Neural cell (in vitro differentiated cells): ENCODE measurements around the gene ZNF845. TPM values are rescaled to one million over a fixed set of nuclear protein-coding genes. Genes with fewer than 3 reads are reported as not detected.
"Not testable (repeated sequence)": the region's sequence is repeated elsewhere in the genome, so short reads cannot be mapped to it uniquely, and the experiment has no call there.

ENCODE experiments used
- H2AFZ ChIP-seq: fragments of 200-600, 300-800 bp; sonication (generic), shearing (Covaris generic); 2 replicates; pipeline ENCODE4 v1.6.0; 2014; ENCODE audit warnings: low read depth, mild to moderate bottlenecking, antibody characterized with exemption, low read length, moderate library complexity
- H3F3A ChIP-seq: fragments of 200-600 bp; shearing (Covaris generic); 2 replicates; pipeline ENCODE4 v1.6.1; 2016; ENCODE audit warnings: mild to moderate bottlenecking, moderate library complexity, mixed read lengths, antibody characterized with exemption, low read length; ENCODE audit not compliant: insufficient read depth, poor library complexity, severe bottlenecking
- H3K27ac ChIP-seq: fragments of 200-600, 300-800 bp; sonication (generic), shearing (Covaris generic); 2 replicates; pipeline ENCODE4 v1.5.1; 2014; ENCODE audit warnings: mild to moderate bottlenecking, low read length, moderate library complexity
- H3K27me3 ChIP-seq: fragments of 300-800, 200-600 bp; sonication (generic), shearing (Covaris generic); 2 replicates; pipeline ENCODE4 v1.6.0; 2014; ENCODE audit warnings: mild to moderate bottlenecking, low read depth, low read length, moderate library complexity; ENCODE audit not compliant: insufficient read depth
- H3K36me3 ChIP-seq: fragments of 300-800, 200-600 bp; sonication (generic), shearing (Covaris generic); 2 replicates; pipeline ENCODE4 v1.5.1; 2014; ENCODE audit warnings: mild to moderate bottlenecking, antibody characterized with exemption, low read length, moderate library complexity; ENCODE audit not compliant: insufficient read depth
- H3K4me2 ChIP-seq: fragments of 300-800, 200-600 bp; sonication (generic), shearing (Covaris generic); 2 replicates; pipeline ENCODE4 v1.6.0; 2014; ENCODE audit warnings: mild to moderate bottlenecking, low read length
- H3K4me3 ChIP-seq: fragments of 300-800, 200-600 bp; sonication (generic), shearing (Covaris generic); 2 replicates; pipeline ENCODE4 v1.5.1; 2014; ENCODE audit warnings: mild to moderate bottlenecking, low read length, moderate library complexity
- H3K79me2 ChIP-seq: fragments of 200-600 bp; shearing (Covaris generic); replicated peaks from 2 replicates; pipeline ENCODE4 v1.6.0; 2014; ENCODE audit warnings: mild to moderate bottlenecking, low read length, moderate library complexity; ENCODE audit not compliant: insufficient read depth
- H3K9ac ChIP-seq: fragments of 300-800, 200-600 bp; sonication (generic), shearing (Covaris generic); 2 replicates; pipeline ENCODE4 v1.6.1; 2016; ENCODE audit warnings: mild to moderate bottlenecking, low read length, mixed read lengths
- H3K9me2 ChIP-seq: fragments of 200-600 bp; shearing (Covaris generic); 2 replicates; pipeline ENCODE4 v1.6.1; 2016; ENCODE audit warnings: mild to moderate bottlenecking, low read length, mixed read lengths; ENCODE audit not compliant: insufficient read depth
- H3K9me3 ChIP-seq: fragments of 200-600, 300-800 bp; sonication (generic), shearing (Covaris generic); 2 replicates; pipeline ENCODE4 v1.6.1; 2016; ENCODE audit warnings: mild to moderate bottlenecking, mixed run types, low read length, moderate library complexity, mixed read lengths
- H4K20me1 ChIP-seq: fragments of 200-600 bp; shearing (Covaris generic); 2 replicates; pipeline ENCODE4 v1.6.1; 2016; ENCODE audit warnings: mild to moderate bottlenecking, mixed run types; ENCODE audit not compliant: insufficient read depth
- CTCF ChIP-seq: fragments of 450-650 bp; IDR thresholded peaks from 2 replicates; pipeline ENCODE4 v1.5.1; 2014; ENCODE audit warnings: antibody characterized with exemption, mild to moderate bottlenecking, moderate library complexity; ENCODE audit not compliant: poor library complexity, severe bottlenecking
- EP300 ChIP-seq: fragments of 450-650 bp; conservative IDR thresholded peaks from 2 replicates; pipeline ENCODE4 v1.6.1; 2014; ENCODE audit warnings: antibody characterized with exemption, mild to moderate bottlenecking, moderate library complexity; ENCODE audit not compliant: poor library complexity, severe bottlenecking
- EZH2 ChIP-seq: fragments of 200-600, 300-800 bp; shearing (Covaris generic), sonication (generic); IDR thresholded peaks from 2 replicates; pipeline ENCODE4 v1.6.1; 2014; ENCODE audit warnings: antibody characterized with exemption, low read length, borderline replicate concordance, mild to moderate bottlenecking; ENCODE audit not compliant: insufficient read depth, poor library complexity, severe bottlenecking
- MXI1 ChIP-seq: fragments of 450-650 bp; conservative IDR thresholded peaks from 2 replicates; pipeline ENCODE4 v1.6.1; 2014; ENCODE audit warnings: antibody characterized with exemption, mild to moderate bottlenecking; ENCODE audit not compliant: poor library complexity, severe bottlenecking
- POLR2AphosphoS5 ChIP-seq: IDR thresholded peaks from 2 replicates; pipeline ENCODE4 v1.6.1; 2012
- RAD21 ChIP-seq: fragments of 450-650 bp; conservative IDR thresholded peaks from 2 replicates; pipeline ENCODE4 v1.6.1; 2014; ENCODE audit warnings: antibody characterized with exemption, mild to moderate bottlenecking, moderate library complexity
- SMC3 ChIP-seq: fragments of 450-650 bp; conservative IDR thresholded peaks from 2 replicates; pipeline ENCODE4 v1.6.1; 2014; ENCODE audit warnings: antibody characterized with exemption, mild to moderate bottlenecking, moderate library complexity; ENCODE audit not compliant: poor library complexity
- TAF1 ChIP-seq: IDR thresholded peaks from 2 replicates; pipeline ENCODE4 v1.6.1; 2012; ENCODE audit warnings: low read depth
- polyA plus RNA-seq: library from polyadenylated mRNA; depleted of rRNA; stranded (reverse); fragments of >200 nt; gene quantifications from 2 replicates; pipeline ENCODE4 v1.2.3, GENCODE V29; 2014
- TF ChIP-seq, protein P1 (sequence below): IDR thresholded peaks from 2 replicates; pipeline ENCODE4 v1.6.1; 2012; ENCODE audit warnings: borderline replicate concordance

ZNF845 gene
- polyA plus RNA-seq, 1 donor from 2014 or later = 6.1 TPM

- no peaks in the 10 kb centered on the region for H3K27me3 ChIP-seq
- no peak overlapping the region for H2AFZ ChIP-seq
- H3F3A ChIP-seq = no peaks in the 10 kb centered on the region
- no peaks in the 10 kb centered on the region for H3K9me2 ChIP-seq
- no peak overlapping the region for H3K9ac ChIP-seq
- H3K4me2 ChIP-seq = no peak overlapping the region
- H3K36me3 ChIP-seq = peaks cover 16% of the 10 kb centered on the region
- no peak for TF ChIP-seq CTCF
- no peak for TF ChIP-seq EZH2
- TF ChIP-seq EP300 = no peak
- TF ChIP-seq TAF1 = no peak
- TF ChIP-seq SMC3 = no peak
- TF ChIP-seq MXI1 = no peak
- TF ChIP-seq RAD21 = no peak
- TF ChIP-seq, protein P1, sequence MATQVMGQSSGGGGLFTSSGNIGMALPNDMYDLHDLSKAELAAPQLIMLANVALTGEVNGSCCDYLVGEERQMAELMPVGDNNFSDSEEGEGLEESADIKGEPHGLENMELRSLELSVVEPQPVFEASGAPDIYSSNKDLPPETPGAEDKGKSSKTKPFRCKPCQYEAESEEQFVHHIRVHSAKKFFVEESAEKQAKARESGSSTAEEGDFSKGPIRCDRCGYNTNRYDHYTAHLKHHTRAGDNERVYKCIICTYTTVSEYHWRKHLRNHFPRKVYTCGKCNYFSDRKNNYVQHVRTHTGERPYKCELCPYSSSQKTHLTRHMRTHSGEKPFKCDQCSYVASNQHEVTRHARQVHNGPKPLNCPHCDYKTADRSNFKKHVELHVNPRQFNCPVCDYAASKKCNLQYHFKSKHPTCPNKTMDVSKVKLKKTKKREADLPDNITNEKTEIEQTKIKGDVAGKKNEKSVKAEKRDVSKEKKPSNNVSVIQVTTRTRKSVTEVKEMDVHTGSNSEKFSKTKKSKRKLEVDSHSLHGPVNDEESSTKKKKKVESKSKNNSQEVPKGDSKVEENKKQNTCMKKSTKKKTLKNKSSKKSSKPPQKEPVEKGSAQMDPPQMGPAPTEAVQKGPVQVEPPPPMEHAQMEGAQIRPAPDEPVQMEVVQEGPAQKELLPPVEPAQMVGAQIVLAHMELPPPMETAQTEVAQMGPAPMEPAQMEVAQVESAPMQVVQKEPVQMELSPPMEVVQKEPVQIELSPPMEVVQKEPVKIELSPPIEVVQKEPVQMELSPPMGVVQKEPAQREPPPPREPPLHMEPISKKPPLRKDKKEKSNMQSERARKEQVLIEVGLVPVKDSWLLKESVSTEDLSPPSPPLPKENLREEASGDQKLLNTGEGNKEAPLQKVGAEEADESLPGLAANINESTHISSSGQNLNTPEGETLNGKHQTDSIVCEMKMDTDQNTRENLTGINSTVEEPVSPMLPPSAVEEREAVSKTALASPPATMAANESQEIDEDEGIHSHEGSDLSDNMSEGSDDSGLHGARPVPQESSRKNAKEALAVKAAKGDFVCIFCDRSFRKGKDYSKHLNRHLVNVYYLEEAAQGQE = no peak
- no peak for TF ChIP-seq POLR2AphosphoS5
- H3K9me3 ChIP-seq = peaks cover 14% of the 10 kb centered on the region
- H3K27ac ChIP-seq = no peak overlapping the region
- H4K20me1 ChIP-seq = no peaks in the 10 kb centered on the region
- H3K79me2 ChIP-seq = no peaks in the 10 kb centered on the region
- no peak overlapping the region for H3K4me3 ChIP-seq
These were observed 24.5 kb downstream of the ZNF845 start for GRCh38 chr19:53357821-53358581.

DNA sequence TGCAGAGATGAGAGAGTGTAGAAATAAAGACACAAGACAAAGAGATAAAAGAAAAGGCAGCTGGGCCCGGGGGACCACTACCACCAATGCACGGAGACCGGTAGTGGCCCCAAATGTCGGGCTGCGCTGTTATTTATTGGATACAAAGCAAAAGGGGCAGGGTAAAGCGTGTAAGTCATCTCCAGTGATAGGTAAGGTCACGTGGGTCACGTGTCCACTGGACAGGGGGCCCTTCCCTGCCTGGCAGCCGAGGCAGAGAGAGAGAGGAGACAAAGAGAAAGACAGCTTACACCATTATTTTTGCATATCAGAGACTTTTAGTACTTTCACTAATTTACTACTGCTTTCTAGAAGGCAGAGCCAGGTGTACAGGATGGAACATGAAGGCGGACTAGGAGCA lies 26.5 kb downstream of the ZNF845 start:
- H3K9ac ChIP-seq, H3K9me3 ChIP-seq, H3K4me3 ChIP-seq, H3K4me2 ChIP-seq, H3K36me3 ChIP-seq, H3K79me2 ChIP-seq, H3K9me2 ChIP-seq, H4K20me1 ChIP-seq, H3F3A ChIP-seq, H3K27me3 ChIP-seq, H3K27ac ChIP-seq, H2AFZ ChIP-seq: not testable (repeated sequence)
